H1 (cell line): ENCODE results near the gene ALG14.

Experiments used
- CHD2 ChIP-seq: IDR thresholded peaks from 2 replicates; pipeline ENCODE4 v1.6.1; 2012; ENCODE audit warnings: low read length, improper control_type of control experiment
- CREB1 ChIP-seq: IDR thresholded peaks from 2 replicates; pipeline ENCODE4 v1.6.1; 2012; ENCODE audit warnings: inconsistent platforms
- CTCF ChIP-seq, 3 experiments: IDR thresholded peaks; 1 replicate in 2 of 3; 2 replicates in 1 of 3; pipeline versions ENCODE4 v1.5.1 to v1.6.1; 2011; ENCODE audit warnings: low read length in 3 of 3, mild to moderate bottlenecking in 3 of 3, inconsistent platforms in 2 of 3, low read depth in 1 of 3, moderate library complexity in 1 of 3; ENCODE audit not compliant: insufficient read depth in 1 of 3; ENCODE audit errors: control extremely low read depth in 1 of 3
- EGR1 ChIP-seq: IDR thresholded peaks from 2 replicates; pipeline ENCODE4 v1.6.1; 2011; ENCODE audit warnings: low read depth, low read length, borderline replicate concordance
- FOSL1 ChIP-seq: IDR thresholded peaks from 2 replicates; pipeline ENCODE4 v1.6.1; 2011; ENCODE audit warnings: mild to moderate bottlenecking, low read depth, low read length, moderate library complexity; ENCODE audit not compliant: insufficient read depth
- JUND ChIP-seq: IDR thresholded peaks from 2 replicates; pipeline ENCODE4 v1.6.1; 2011; ENCODE audit warnings: mild to moderate bottlenecking, improper control_type of control experiment, low read length
- POLR2A ChIP-seq, 2 experiments: IDR thresholded peaks; 1 replicate in 1 of 2; 2 replicates in 1 of 2; pipeline ENCODE4 v1.6.1; 2011; ENCODE audit warnings: low read depth in 2 of 2, low read length in 2 of 2, mild to moderate bottlenecking in 2 of 2; ENCODE audit errors: control extremely low read depth in 1 of 2
- POLR2AphosphoS5 ChIP-seq: IDR thresholded peaks from 2 replicates; pipeline ENCODE4 v1.6.1; 2011; ENCODE audit warnings: low read depth, low read length
- RFX5 ChIP-seq: IDR thresholded peaks from 2 replicates; pipeline ENCODE4 v1.6.1; 2011; ENCODE audit warnings: low read depth, low read length, improper control_type of control experiment, borderline replicate concordance
- RXRA ChIP-seq: IDR thresholded peaks from 2 replicates; pipeline ENCODE4 v1.6.1; 2011; ENCODE audit warnings: low read depth, mild to moderate bottlenecking, low read length, moderate library complexity; ENCODE audit not compliant: insufficient read depth

GRCh38 chr1:94953107-94953506, 119.6 kb downstream of the ALG14 start:
- no peak for TF ChIP-seq CREB1
- no peak for TF ChIP-seq EGR1
- no peak for TF ChIP-seq CTCF (IDR thresholded peaks at IDR 0.05; ENCODE audit: control extremely low read depth in 1 of 3, insufficient read depth in 1 of 3, low read depth in 1 of 3, low read length in 3 of 3)
- TF ChIP-seq POLR2A (IDR thresholded peaks at IDR 0.05; ENCODE audit: control extremely low read depth in 1 of 2, low read depth in 2 of 2, low read length in 2 of 2): no peak
- TF ChIP-seq POLR2AphosphoS5: no peak
- no peak for TF ChIP-seq RXRA
- no peak for TF ChIP-seq JUND
- TF ChIP-seq CHD2: no peak
- no peak for TF ChIP-seq RFX5
- TF ChIP-seq FOSL1: no peak
